Muscle layer of colon (tissue), 2 donors: Measurements from ENCODE around the gene ASTE1.
A peak's percentile ranks its signal among the peaks of the same experiment; 100 is the strongest.
"Not testable (repeated sequence)": the region's sequence is repeated elsewhere in the genome, so short reads cannot be mapped to it uniquely, and the experiment has no call there.

Source experiments
- H3K27ac ChIP-seq: one replicate; pipeline ENCODE4 v1.7.0; 2013; ENCODE audit warnings: low read depth, mild to moderate bottlenecking, low read length, moderate library complexity
- H3K27me3 ChIP-seq, 2 donors: one replicate each; pipeline ENCODE4 v1.7.0; 2013; ENCODE audit warnings: low read length in 2 of 2, mild to moderate bottlenecking in 2 of 2; ENCODE audit not compliant: insufficient read depth in 2 of 2, control insufficient read depth in 1 of 2
- H3K36me3 ChIP-seq: one replicate; pipeline ENCODE4 v1.7.0; 2013; ENCODE audit warnings: mild to moderate bottlenecking, low read length; ENCODE audit not compliant: insufficient read depth
- H3K4me1 ChIP-seq: one replicate; pipeline ENCODE4 v1.7.0; 2013; ENCODE audit warnings: mild to moderate bottlenecking, low read length; ENCODE audit not compliant: insufficient read depth
- H3K4me3 ChIP-seq, 2 donors: one replicate each; pipeline ENCODE4 v1.7.0; 2013; ENCODE audit warnings: low read length in 2 of 2, low read depth in 1 of 2, mild to moderate bottlenecking in 1 of 2, moderate library complexity in 1 of 2
- H3K9ac ChIP-seq: one replicate; pipeline ENCODE4 v1.7.0; 2013; ENCODE audit warnings: low read length
- H3K9me3 ChIP-seq: one replicate; pipeline ENCODE4 v1.7.0; 2013; ENCODE audit warnings: mild to moderate bottlenecking, low read length
- donor health status: abdominal sarcoma.
- donor health status: Adenocarcinoma of cecum.

The ASTE1 gene

GRCh38 chr3:131026321-131027151 lies at the start of gene ASTE1, which contains the start of gene NEK11:
Gene ASTE1 (minus strand): TSS chr3:131026825. CDS start chr3:131025306, 1,519 bp downstream.
Gene NEK11 (plus strand): TSS chr3:131026877. CDS start chr3:131029709, 2,832 bp downstream.
- peak within 1 kb of the TSS; percentile 73 for H3K9ac ChIP-seq
- H3K27me3 ChIP-seq: no peaks in the 10 kb centered on the region
- H3K4me1 ChIP-seq: peaks cover 38% of the 10 kb centered on the region
- peaks cover 4% of the 10 kb centered on the region for H3K36me3 ChIP-seq
- H3K27ac ChIP-seq: peak within 1 kb of the TSS; percentile 72
- H3K4me3 ChIP-seq: peak within 1 kb of the TSS; percentile 83 to 94
- H3K9me3 ChIP-seq: no peaks in the 10 kb centered on the region

DNA sequence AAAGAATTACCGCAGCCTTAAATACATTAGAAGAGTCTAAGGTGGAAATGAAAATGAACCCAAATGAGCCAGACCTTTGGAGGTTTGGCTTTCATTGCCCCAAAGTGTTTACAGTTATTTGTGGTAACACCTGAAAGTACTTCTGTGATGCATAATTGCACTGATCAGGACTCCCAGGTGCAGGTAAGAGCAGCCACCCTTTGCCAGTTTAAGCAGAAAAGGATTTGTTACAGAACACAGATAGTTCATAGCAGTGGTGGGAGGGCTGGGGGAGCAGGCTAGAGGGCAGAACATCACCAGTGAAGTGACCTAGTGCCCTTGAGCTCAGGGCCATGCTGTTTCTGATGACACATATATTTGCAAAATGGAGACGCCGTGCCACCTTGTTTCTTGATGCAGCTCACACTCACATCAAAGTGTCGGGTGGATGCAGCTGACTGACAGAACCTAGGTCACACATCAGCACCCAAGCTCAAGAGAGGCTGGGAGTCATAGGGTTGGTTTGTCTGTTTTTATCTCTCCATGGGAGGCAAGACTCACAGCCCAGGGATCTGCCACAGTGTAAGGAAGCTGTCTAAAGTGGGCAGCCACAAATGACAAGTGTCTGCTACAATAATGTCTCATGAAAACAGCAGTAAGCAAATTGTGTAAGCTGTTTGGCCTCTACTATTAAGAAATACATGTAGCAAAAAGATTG lies 49.2 kb upstream of the ASTE1 start:
- Histone ChIP-seq H3K4me3 (no peak overlapping the region), H3K27me3 (no peaks in the 10 kb centered on the region)

GRCh38 chr3:131072845-131073244 lies 46.2 kb upstream of the ASTE1 start:
- H3K27ac ChIP-seq: no peak overlapping the region
- no peaks in the 10 kb centered on the region for H3K9me3 ChIP-seq
- H3K9ac ChIP-seq: no peak overlapping the region
- H3K27me3 ChIP-seq: no peaks in the 10 kb centered on the region
- H3K36me3 ChIP-seq: no peaks in the 10 kb centered on the region
- H3K4me1 ChIP-seq: no peaks in the 10 kb centered on the region
- H3K4me3 ChIP-seq: no peak overlapping the region

More for the DNA sequence above, 49.2 kb upstream of the ASTE1 start:
- Histone ChIP-seq H3K36me3 (no peaks in the 10 kb centered on the region), H3K4me1 (no peaks in the 10 kb centered on the region), H3K27ac (no peak overlapping the region), H3K9ac (no peak overlapping the region), H3K9me3 (no peaks in the 10 kb centered on the region)

- Histone ChIP-seq H3K36me3 (no peaks in the 10 kb centered on the region), H3K9me3 (no peaks in the 10 kb centered on the region), H3K4me3 (no peak overlapping the region), H3K9ac (no peak overlapping the region), H3K27ac (no peak overlapping the region), H3K27me3 (no peaks in the 10 kb centered on the region), H3K4me1 (no peaks in the 10 kb centered on the region)
These were observed 45.5 kb upstream of the ASTE1 start for GRCh38 chr3:131072099-131072559.

DNA sequence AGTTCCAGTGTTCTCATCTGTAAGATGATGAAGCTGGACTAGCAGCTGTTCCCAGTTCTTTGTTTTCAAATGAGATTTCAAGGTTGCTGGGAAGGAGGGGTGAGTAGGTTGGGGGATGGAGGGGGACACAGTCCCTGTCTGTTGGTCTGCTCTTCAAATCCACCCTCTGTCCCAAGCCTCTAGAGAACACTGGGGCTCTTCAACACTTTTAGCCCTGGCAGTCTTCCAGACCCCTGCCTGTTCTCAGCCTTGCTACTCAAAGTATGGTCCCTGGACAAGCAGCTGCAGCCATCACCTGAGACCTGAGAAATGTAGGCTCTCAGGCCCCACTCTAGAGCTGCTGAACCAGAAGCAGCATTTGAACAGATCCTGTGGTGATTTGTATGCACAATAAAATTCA lies 41.4 kb upstream of the ASTE1 start:
- Histone ChIP-seq H3K9me3 (no peaks in the 10 kb centered on the region), H3K4me1 (no peaks in the 10 kb centered on the region), H3K4me3 (no peak overlapping the region), H3K36me3 (no peaks in the 10 kb centered on the region), H3K9ac (no peak overlapping the region), H3K27me3 (no peaks in the 10 kb centered on the region), H3K27ac (no peak overlapping the region)

DNA sequence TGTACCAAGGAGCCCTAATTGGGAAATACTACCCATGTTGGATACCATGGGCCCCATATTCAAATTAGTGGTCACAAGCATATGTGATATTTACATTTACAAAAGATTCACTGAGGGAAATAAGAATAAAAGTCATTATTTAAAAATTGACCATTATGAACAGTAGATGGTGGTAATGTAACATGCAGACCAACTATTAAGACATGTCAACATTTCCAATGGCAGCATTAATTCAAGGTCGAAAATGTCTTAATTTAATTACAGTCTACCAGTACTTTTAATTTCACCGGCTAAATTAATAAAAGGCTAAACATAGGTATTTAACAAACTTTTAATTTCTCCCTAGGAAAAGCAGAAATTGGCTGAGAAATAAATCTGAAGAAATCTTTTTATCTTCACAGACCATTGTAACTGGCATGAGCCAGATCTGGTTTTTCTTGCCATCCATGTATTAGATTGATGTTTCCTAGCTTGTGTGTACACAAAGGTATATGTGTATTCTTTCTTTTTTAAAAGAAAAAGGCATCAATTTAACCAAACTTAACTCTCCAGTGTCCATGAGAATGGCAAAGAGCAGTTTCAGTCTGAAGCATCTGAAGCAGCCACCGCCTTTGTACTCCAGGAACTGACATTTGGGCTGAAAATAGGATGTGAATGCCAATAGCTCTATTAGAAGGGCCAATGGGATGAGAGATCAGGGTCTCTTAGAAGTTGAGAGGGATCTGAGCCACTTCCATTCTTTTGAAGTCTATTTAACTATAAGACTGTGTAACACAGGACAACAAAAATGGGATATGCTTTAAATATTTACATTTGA lies 26.6 kb upstream of the ASTE1 start:
- Histone ChIP-seq H3K9ac (no peak overlapping the region), H3K9me3 (no peaks in the 10 kb centered on the region), H3K4me3 (no peak overlapping the region), H3K4me1 (no peaks in the 10 kb centered on the region), H3K36me3 (no peaks in the 10 kb centered on the region), H3K27ac (no peak overlapping the region), H3K27me3 (no peaks in the 10 kb centered on the region)

DNA sequence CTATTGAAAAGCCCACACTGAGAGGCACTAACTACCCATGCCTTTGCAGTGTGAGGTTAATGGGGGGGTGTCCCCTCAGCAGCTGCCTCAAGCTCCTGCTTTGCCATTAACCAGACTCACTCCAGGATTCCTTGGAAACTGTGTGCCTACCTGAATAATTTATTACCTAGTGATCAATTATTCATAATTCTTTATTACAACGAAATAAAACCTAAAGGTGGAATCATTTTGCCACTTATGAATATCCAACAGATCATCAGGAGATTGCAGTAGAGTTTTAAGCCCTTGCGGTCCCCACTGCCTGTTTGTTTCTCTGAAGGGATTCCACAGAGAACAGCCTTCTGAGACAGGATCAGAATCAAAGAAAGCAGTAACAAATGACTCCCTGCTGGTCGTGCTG lies 23.4 kb upstream of the ASTE1 start:
- Histone ChIP-seq H3K9me3 (no peaks in the 10 kb centered on the region), H3K27ac (no peak overlapping the region), H3K27me3 (no peaks in the 10 kb centered on the region), H3K9ac (no peak overlapping the region), H3K4me3 (no peak overlapping the region), H3K36me3 (no peaks in the 10 kb centered on the region), H3K4me1 (no peaks in the 10 kb centered on the region)

DNA sequence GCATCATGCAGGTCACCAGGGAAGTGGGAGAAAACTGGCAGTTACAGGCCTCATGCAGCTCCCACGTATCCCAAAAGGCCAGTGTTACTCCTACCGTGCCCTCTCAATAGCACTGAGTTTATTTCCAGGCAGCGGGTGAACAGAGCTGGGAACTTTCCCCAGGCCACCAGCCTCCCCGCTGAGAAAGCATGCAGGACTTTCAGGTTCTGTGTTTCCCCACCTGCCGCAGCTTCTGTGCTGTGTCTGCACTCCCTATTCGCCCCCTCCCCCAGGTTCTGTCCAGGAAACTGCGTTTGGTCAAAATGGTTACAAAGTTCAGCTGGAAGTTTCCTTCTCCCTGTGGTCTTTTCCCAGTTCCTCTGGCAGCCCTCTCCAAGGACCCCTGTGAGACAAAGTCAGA lies 21.4 kb upstream of the ASTE1 start:
- Histone ChIP-seq H3K27ac (no peak overlapping the region), H3K27me3 (no peaks in the 10 kb centered on the region), H3K9me3 (no peaks in the 10 kb centered on the region), H3K36me3 (no peaks in the 10 kb centered on the region), H3K4me3 (no peak overlapping the region), H3K9ac (no peak overlapping the region), H3K4me1 (no peaks in the 10 kb centered on the region)

GRCh38 chr3:131047582-131047981 lies 21.0 kb upstream of the ASTE1 start:
- Histone ChIP-seq H3K4me3 (no peak overlapping the region), H3K4me1 (no peaks in the 10 kb centered on the region), H3K36me3 (no peaks in the 10 kb centered on the region), H3K9ac (no peak overlapping the region), H3K27me3 (no peaks in the 10 kb centered on the region), H3K27ac (no peak overlapping the region), H3K9me3 (no peaks in the 10 kb centered on the region)

DNA sequence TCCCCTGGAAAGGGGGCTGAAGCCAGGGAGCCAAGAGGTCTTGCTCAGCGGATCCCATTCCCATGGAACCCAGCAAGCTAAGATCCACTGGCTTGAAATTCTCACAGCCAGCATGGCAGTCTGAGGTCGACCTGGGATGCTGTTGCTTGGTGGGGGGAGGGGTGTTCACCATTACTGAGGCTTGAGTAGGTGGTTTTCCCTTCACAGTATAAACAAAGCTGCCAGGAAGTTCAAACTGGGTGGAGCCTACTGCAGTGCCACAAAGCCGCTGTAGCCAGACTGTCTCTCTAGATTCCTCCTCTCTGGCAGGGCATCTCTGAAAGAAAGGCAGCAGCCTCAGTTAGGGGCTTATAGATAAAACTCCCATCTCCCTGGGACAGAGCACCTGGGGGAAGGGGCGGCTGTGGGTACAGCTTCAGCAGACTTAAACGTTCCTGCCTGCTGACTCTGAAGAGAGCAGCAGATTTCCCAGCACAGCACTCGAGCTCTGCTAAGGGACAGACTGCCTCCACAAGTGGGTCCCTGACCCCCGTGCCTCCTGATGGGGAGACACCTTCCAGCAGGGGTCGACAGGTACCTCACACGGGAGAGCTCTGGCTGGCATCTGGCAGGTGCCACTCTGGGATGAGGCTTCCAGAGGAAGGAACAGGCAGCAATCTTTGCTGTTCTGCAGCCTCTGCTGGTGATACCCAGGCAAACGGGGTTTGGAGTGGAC lies 15.8 kb upstream of the ASTE1 start:
- not testable (repeated sequence) for H3K9me3 ChIP-seq, H3K9ac ChIP-seq, H3K27ac ChIP-seq, H3K4me1 ChIP-seq, H3K4me3 ChIP-seq, H3K27me3 ChIP-seq, H3K36me3 ChIP-seq

GRCh38 chr3:131038326-131038725 lies 11.7 kb upstream of the ASTE1 start:
- H3K36me3 ChIP-seq: no peaks in the 10 kb centered on the region
- no peaks in the 10 kb centered on the region for H3K9me3 ChIP-seq
- no peak overlapping the region for H3K9ac ChIP-seq
- no peaks in the 10 kb centered on the region for H3K27me3 ChIP-seq
- no peaks in the 10 kb centered on the region for H3K4me1 ChIP-seq
- H3K4me3 ChIP-seq: no peak overlapping the region
- no peak overlapping the region for H3K27ac ChIP-seq
